Peyer's patch (tissue), 4 donors: ENCODE data around the gene C7orf33.

Source experiments
- POLR2A ChIP-seq, 2 donors: fragments of 450-650 bp; IDR thresholded peaks; one replicate each; pipeline ENCODE4 v1.5.1; 2017; ENCODE audit warnings: antibody characterized with exemption in 2 of 2, mild to moderate bottlenecking in 2 of 2, moderate library complexity in 2 of 2
- TF ChIP-seq, protein P1 (sequence below), 6 experiments: fragments of 450-650 bp in 4 of 6; fragments of 200-600 bp in 2 of 6; sonication (generic) in 1 of 6; IDR thresholded peaks; one replicate each; pipeline ENCODE4 v1.5.1; 2017 to 2019; ENCODE audit warnings: antibody characterized with exemption in 6 of 6, mild to moderate bottlenecking in 3 of 6, moderate library complexity in 1 of 6

DNA sequence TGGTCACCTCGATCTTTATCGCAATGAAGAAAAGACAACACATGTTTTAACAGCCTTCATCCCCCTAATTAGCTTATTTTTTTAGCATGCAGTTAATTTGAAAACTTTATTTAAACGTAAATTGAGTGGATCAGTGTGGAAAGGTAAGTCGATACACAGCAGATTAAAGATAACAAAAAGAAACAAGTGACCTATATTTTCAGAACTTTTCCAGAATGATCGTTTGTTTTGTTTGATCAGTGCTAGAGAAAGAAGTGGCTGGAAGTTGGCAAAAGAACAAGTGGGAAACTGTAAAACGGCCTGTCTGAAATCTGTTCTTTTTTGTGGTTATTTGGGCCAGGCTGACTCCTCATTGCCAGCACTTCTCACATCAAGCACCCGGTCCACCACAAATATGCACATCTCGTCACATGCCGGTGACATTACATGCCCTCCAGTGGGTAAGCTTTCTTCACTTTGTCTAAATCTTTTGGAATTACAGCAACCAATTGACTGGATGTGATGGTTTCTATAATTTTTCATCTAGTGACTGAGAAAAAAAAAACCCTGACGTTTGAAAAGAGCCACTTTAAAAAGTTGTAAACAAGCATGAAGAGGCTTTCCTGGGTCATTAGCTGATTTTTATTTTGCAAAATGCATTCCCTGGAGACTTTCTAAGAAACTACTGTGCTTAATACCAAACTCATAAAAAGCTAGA is 33.2 kb downstream of the C7orf33 start:
- TF ChIP-seq, protein P1, sequence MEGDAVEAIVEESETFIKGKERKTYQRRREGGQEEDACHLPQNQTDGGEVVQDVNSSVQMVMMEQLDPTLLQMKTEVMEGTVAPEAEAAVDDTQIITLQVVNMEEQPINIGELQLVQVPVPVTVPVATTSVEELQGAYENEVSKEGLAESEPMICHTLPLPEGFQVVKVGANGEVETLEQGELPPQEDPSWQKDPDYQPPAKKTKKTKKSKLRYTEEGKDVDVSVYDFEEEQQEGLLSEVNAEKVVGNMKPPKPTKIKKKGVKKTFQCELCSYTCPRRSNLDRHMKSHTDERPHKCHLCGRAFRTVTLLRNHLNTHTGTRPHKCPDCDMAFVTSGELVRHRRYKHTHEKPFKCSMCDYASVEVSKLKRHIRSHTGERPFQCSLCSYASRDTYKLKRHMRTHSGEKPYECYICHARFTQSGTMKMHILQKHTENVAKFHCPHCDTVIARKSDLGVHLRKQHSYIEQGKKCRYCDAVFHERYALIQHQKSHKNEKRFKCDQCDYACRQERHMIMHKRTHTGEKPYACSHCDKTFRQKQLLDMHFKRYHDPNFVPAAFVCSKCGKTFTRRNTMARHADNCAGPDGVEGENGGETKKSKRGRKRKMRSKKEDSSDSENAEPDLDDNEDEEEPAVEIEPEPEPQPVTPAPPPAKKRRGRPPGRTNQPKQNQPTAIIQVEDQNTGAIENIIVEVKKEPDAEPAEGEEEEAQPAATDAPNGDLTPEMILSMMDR (IDR thresholded peaks at IDR 0.05): no peak
- TF ChIP-seq POLR2A (IDR thresholded peaks at IDR 0.05): no peak
